Tibial nerve (tissue), 4 donors: Measurements from ENCODE around the gene RPTOR. TPM values are rescaled to one million over a fixed set of nuclear protein-coding genes. Genes with fewer than 3 reads are reported as not detected.

Experiments used
- DNase-seq, 2 donors: peaks; one replicate each; pipeline ENCODE4 v3.0.0-alpha.2; 2019; ENCODE audit warnings: low spot score in 2 of 2
- H3K27ac ChIP-seq, 4 donors: fragments of 200-600 bp; sonication (generic) in 3 of 4; one replicate each; pipeline ENCODE4 v1.5.1; 2017 to 2019; ENCODE audit warnings: mild to moderate bottlenecking in 1 of 4
- H3K27me3 ChIP-seq, 2 donors: fragments of 200-600 bp; sonication (generic) in 1 of 2; one replicate each; pipeline versions ENCODE4 v1.5.1 to v1.6.0; 2017 to 2019
- H3K36me3 ChIP-seq, 3 donors: fragments of 200-600 bp; sonication (generic); one replicate each; pipeline ENCODE4 v1.5.1; 2018 to 2019
- H3K4me1 ChIP-seq, 4 donors: fragments of 200-600 bp; sonication (generic) in 3 of 4; one replicate each; pipeline ENCODE4 v1.5.1; 2017 to 2019
- H3K4me3 ChIP-seq, 4 donors: fragments of 200-600 bp; sonication (generic) in 3 of 4; one replicate each; pipeline ENCODE4 v1.5.1; 2017 to 2019; ENCODE audit warnings: mild to moderate bottlenecking in 1 of 4, moderate library complexity in 1 of 4
- H3K9me3 ChIP-seq, 4 donors: fragments of 200-600 bp; sonication (generic) in 3 of 4; one replicate each; pipeline ENCODE4 v1.5.1; 2017 to 2019
- CTCF ChIP-seq, 5 experiments: fragments of 200-600 bp in 3 of 5; fragments of 450-650 bp in 2 of 5; sonication (generic) in 3 of 5; IDR thresholded peaks; one replicate each; pipeline ENCODE4 v1.5.1; 2016 to 2019; ENCODE audit warnings: antibody characterized with exemption in 5 of 5, mild to moderate bottlenecking in 3 of 5, moderate library complexity in 2 of 5
- EP300 ChIP-seq, 2 donors: sonication (generic); formaldehyde crosslinking; IDR thresholded peaks; one replicate each; pipeline ENCODE4 v1.6.1; 2017; ENCODE audit warnings: antibody characterized with exemption in 2 of 2, mild to moderate bottlenecking in 1 of 2
- POLR2A ChIP-seq, 2 donors: fragments of 450-650 bp; IDR thresholded peaks; one replicate each; pipeline ENCODE4 v1.6.1; 2017; ENCODE audit warnings: antibody characterized with exemption in 2 of 2, mild to moderate bottlenecking in 2 of 2, moderate library complexity in 2 of 2
- WGBS, 2 donors: methylation state at CpG; one replicate each; pipeline ENCODE4 v1.1.5; 2018; 5-methylcytosine and 5-hydroxymethylcytosine counted together
- total RNA-seq, 4 donors: library from RNA; depleted of rRNA; stranded (reverse); fragments of >200 nt; gene quantifications; one replicate each; pipeline ENCODE4 v1.1.0, GENCODE V29; 2016

The RPTOR gene
- total RNA-seq, 4 donors from 2014 or later = 34.7 to 56.4 (median 40.1) TPM

GRCh38 chr17:80995131-80995530 lies 450.5 kb downstream of the RPTOR start:
- Histone ChIP-seq H3K27ac (no peak overlapping the region), H3K4me1 (peaks cover 0 to 32% (median 19%) of the 10 kb centered on the region in 4 donors), H3K27me3 (no peaks in the 10 kb centered on the region), H3K9me3 (no peaks in the 10 kb centered on the region), H3K36me3 (peaks cover 2 to 69% (median 21%) of the 10 kb centered on the region in 3 donors), H3K4me3 (no peak overlapping the region)
- WGBS, 2 donors = 90 to 93% methylated on average over 2 to 11 of the region's 13 CpGs
- TF ChIP-seq CTCF (IDR thresholded peaks at IDR 0.05) (no peak), EP300 (IDR thresholded peaks at IDR 0.05) (no peak), POLR2A (IDR thresholded peaks at IDR 0.05) (no peak)
- no peak for DNase-seq

- Histone ChIP-seq H3K27ac (no peak overlapping the region), H3K4me3 (no peak overlapping the region), H3K4me1 (peaks cover 0 to 31% (median 17%) of the 10 kb centered on the region in 4 donors), H3K9me3 (no peaks in the 10 kb centered on the region), H3K27me3 (no peaks in the 10 kb centered on the region), H3K36me3 (peaks cover 2 to 74% (median 21%) of the 10 kb centered on the region in 3 donors)
- WGBS, 2 donors = 88 to 90% methylated on average over 22 to 25 of the region's 25 CpGs
- TF ChIP-seq EP300 (IDR thresholded peaks at IDR 0.05) (no peak), CTCF (IDR thresholded peaks at IDR 0.05) (no peak), POLR2A (IDR thresholded peaks at IDR 0.05) (no peak)
- DNase-seq = no peak
These were observed 452.0 kb downstream of the RPTOR start for GRCh38 chr17:80996422-80997305.

GRCh38 chr17:80997424-80998117 lies 452.9 kb downstream of the RPTOR start:
- no peak for DNase-seq
- Histone ChIP-seq H3K36me3 (peaks cover 2 to 74% (median 21%) of the 10 kb centered on the region in 3 donors), H3K9me3 (no peaks in the 10 kb centered on the region), H3K4me3 (no peak overlapping the region), H3K4me1 (peaks cover 0 to 38% (median 17%) of the 10 kb centered on the region in 4 donors), H3K27me3 (peaks cover 0 to under 1% of the 10 kb centered on the region in 2 donors), H3K27ac (no peak overlapping the region)
- WGBS, 2 donors = 89 to 90% methylated on average over 22 to 24 of the region's 32 CpGs
- no peak for TF ChIP-seq CTCF (IDR thresholded peaks at IDR 0.05)
- no peak for TF ChIP-seq EP300 (IDR thresholded peaks at IDR 0.05)
- no peak for TF ChIP-seq POLR2A (IDR thresholded peaks at IDR 0.05)

GRCh38 chr17:80998118-80998747 lies 453.6 kb downstream of the RPTOR start:
- Histone ChIP-seq H3K9me3 (no peaks in the 10 kb centered on the region), H3K36me3 (peaks cover 2 to 74% (median 21%) of the 10 kb centered on the region in 3 donors), H3K4me3 (no peak overlapping the region), H3K27ac (no peak overlapping the region), H3K4me1 (peaks cover 0 to 38% (median 10%) of the 10 kb centered on the region in 4 donors), H3K27me3 (peaks cover 0 to 7% of the 10 kb centered on the region in 2 donors)
- TF ChIP-seq EP300 (IDR thresholded peaks at IDR 0.05) (no peak), CTCF (IDR thresholded peaks at IDR 0.05) (no peak), POLR2A (IDR thresholded peaks at IDR 0.05) (no peak)
- DNase-seq = no peak
- 89 to 93% methylated on average over 19 of the region's 19 CpGs for WGBS, 2 donors
